Measurements from ENCODE around the gene ATP8B2. TPM values are rescaled to one million over a fixed set of nuclear protein-coding genes. Genes with fewer than 3 reads are reported as not detected.
A peak's percentile ranks its signal among the peaks of the same experiment; 100 is the strongest.
"Not testable (repeated sequence)": the region's sequence is repeated elsewhere in the genome, so short reads cannot be mapped to it uniquely, and the experiment has no call there.

Gene ATP8B2
- total RNA-seq, 1 donor from 2014 or later = 68.7 TPM

DNA sequence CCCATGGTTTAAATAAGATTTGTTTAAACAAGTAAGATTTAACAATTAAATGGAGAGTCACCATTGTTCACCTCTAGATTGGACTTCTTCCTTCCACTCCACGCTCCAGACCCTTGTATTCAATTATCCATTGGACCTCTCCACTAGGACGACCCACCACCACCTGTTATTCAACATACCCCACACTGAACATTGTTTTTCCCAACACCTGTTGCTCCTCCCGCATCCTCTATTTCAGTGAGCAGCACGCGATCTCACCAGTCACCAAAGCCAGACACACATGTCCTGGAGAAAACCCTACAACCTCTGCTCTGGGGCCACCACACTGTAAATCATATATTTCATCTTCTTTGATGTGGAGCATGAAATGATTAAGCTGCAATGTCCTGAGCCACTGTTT lies 28.6 kb downstream of the ATP8B2 start:
- TF ChIP-seq, protein P1, sequence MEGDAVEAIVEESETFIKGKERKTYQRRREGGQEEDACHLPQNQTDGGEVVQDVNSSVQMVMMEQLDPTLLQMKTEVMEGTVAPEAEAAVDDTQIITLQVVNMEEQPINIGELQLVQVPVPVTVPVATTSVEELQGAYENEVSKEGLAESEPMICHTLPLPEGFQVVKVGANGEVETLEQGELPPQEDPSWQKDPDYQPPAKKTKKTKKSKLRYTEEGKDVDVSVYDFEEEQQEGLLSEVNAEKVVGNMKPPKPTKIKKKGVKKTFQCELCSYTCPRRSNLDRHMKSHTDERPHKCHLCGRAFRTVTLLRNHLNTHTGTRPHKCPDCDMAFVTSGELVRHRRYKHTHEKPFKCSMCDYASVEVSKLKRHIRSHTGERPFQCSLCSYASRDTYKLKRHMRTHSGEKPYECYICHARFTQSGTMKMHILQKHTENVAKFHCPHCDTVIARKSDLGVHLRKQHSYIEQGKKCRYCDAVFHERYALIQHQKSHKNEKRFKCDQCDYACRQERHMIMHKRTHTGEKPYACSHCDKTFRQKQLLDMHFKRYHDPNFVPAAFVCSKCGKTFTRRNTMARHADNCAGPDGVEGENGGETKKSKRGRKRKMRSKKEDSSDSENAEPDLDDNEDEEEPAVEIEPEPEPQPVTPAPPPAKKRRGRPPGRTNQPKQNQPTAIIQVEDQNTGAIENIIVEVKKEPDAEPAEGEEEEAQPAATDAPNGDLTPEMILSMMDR (IDR thresholded peaks at IDR 0.05; ENCODE audit: partially characterized antibody, unreplicated experiment) = no peak
- Mint-ChIP-seq H3K27me3 (ENCODE audit: unreplicated experiment) (peaks cover 10% of the 10 kb centered on the region), H3K4me1 (ENCODE audit: low read depth, unreplicated experiment) (peaks cover 24% of the 10 kb centered on the region), H3K36me3 (ENCODE audit: unreplicated experiment) (no peaks in the 10 kb centered on the region), H3K9me3 (ENCODE audit: unreplicated experiment) (peaks cover 2% of the 10 kb centered on the region), H3K27ac (ENCODE audit: unreplicated experiment) (no peak overlapping the region), H3K4me3 (ENCODE audit: unreplicated experiment) (peak overlapping the region; percentile 93)
- no peak for DNase-seq

GRCh38 chr1:154358519-154358918 lies 33.2 kb downstream of the ATP8B2 start:
- Mint-ChIP-seq H3K4me3 (ENCODE audit: unreplicated experiment) (no peak overlapping the region), H3K36me3 (ENCODE audit: unreplicated experiment) (no peaks in the 10 kb centered on the region), H3K27me3 (ENCODE audit: unreplicated experiment) (peaks cover 5% of the 10 kb centered on the region), H3K27ac (ENCODE audit: unreplicated experiment) (no peak overlapping the region), H3K9me3 (ENCODE audit: unreplicated experiment) (peaks cover 4% of the 10 kb centered on the region), H3K4me1 (ENCODE audit: low read depth, unreplicated experiment) (peaks cover 5% of the 10 kb centered on the region)
- TF ChIP-seq, protein P1 (IDR thresholded peaks at IDR 0.05; ENCODE audit: partially characterized antibody, unreplicated experiment) = no peak
- no peak for DNase-seq

DNA sequence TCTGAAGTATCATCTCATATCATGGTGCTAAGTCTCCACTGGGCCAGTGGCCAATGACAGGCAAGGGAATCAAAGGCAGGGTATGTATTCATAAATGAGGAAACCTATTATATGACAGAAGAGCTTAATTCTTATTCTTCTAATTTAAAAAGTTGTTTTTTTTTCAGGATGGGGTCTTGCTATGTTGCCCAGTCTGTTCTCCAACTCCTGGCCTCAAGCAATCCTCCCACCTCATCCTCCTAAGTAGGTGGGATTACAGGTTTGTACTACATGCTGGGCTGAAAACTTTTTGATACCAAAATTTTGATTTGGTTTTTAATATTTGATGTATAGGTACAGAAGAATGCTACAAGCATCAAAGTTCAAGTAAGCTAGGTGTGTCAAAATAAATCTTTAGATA lies 35.0 kb downstream of the ATP8B2 start:
- no peak overlapping the region for H3K4me3 Mint-ChIP-seq (ENCODE audit: unreplicated experiment)
- no peak for DNase-seq
- no peaks in the 10 kb centered on the region for H3K36me3 Mint-ChIP-seq (ENCODE audit: unreplicated experiment)
- TF ChIP-seq, protein P1 (IDR thresholded peaks at IDR 0.05; ENCODE audit: partially characterized antibody, unreplicated experiment) = no peak
- H3K9me3 Mint-ChIP-seq (ENCODE audit: unreplicated experiment) = peaks cover 2% of the 10 kb centered on the region
- no peak overlapping the region for H3K27ac Mint-ChIP-seq (ENCODE audit: unreplicated experiment)
- no peaks in the 10 kb centered on the region for H3K27me3 Mint-ChIP-seq (ENCODE audit: unreplicated experiment)
- no peaks in the 10 kb centered on the region for H3K4me1 Mint-ChIP-seq (ENCODE audit: low read depth, unreplicated experiment)

DNA sequence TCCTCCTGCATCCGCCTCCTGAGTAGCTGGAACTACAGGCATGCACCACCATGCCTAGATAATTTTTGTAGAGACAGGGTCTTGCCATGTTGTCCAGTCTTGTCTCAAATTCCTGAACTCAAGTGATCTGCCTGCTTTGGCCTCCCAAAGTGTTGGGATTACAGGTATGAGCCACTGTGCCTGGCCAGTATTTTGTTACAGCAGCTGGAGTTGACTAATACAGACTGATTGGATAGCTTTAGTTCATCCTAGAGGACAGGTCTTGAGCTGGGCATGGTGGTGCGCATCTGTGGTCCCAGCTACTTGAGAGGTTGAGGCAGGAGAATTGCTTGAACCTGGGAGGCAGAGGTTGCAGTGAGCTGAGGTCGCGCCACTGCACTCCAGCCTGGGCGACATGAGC lies 35.6 kb downstream of the ATP8B2 start:
- not testable (repeated sequence) for H3K27ac Mint-ChIP-seq (ENCODE audit: unreplicated experiment); H3K4me1 Mint-ChIP-seq (ENCODE audit: low read depth, unreplicated experiment); H3K36me3 Mint-ChIP-seq (ENCODE audit: unreplicated experiment)

GRCh38 chr1:154361357-154361756 lies 36.0 kb downstream of the ATP8B2 start:
- Mint-ChIP-seq H3K4me3 (ENCODE audit: unreplicated experiment) (no peak overlapping the region), H3K4me1 (ENCODE audit: low read depth, unreplicated experiment) (no peaks in the 10 kb centered on the region), H3K9me3 (ENCODE audit: unreplicated experiment) (peaks cover 2% of the 10 kb centered on the region), H3K27ac (ENCODE audit: unreplicated experiment) (no peak overlapping the region), H3K27me3 (ENCODE audit: unreplicated experiment) (no peaks in the 10 kb centered on the region), H3K36me3 (ENCODE audit: unreplicated experiment) (no peaks in the 10 kb centered on the region)
- no peak for DNase-seq
- TF ChIP-seq, protein P1 (IDR thresholded peaks at IDR 0.05; ENCODE audit: partially characterized antibody, unreplicated experiment) = no peak

More for the DNA sequence above, 35.6 kb downstream of the ATP8B2 start:
- H3K9me3 Mint-ChIP-seq (ENCODE audit: unreplicated experiment); DNase-seq; H3K4me3 Mint-ChIP-seq (ENCODE audit: unreplicated experiment); H3K27me3 Mint-ChIP-seq (ENCODE audit: unreplicated experiment): not testable (repeated sequence)

DNA sequence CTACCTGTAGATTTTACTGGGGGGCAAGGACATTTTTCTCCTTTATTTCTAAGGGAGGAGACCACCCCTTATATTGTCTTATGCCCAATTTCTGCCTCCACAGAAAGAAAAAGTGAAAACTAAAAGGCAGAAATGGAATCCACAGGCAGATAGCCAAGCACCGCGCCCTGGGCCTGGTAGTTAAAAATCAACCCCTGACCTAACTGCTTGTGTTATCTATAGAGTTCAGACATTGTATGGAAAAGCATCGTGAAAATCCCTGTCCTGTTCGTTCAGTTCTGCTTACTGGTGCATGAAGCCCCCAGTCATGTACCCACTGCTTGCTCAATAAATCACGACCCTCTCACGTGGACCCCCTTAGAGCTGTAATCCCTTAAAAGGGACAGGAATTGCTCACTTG lies 46.1 kb downstream of the ATP8B2 start:
- Mint-ChIP-seq H3K27ac (ENCODE audit: unreplicated experiment) (no peak overlapping the region), H3K4me1 (ENCODE audit: low read depth, unreplicated experiment) (no peaks in the 10 kb centered on the region), H3K4me3 (ENCODE audit: unreplicated experiment) (no peak overlapping the region), H3K36me3 (ENCODE audit: unreplicated experiment) (no peaks in the 10 kb centered on the region), H3K9me3 (ENCODE audit: unreplicated experiment) (no peaks in the 10 kb centered on the region), H3K27me3 (ENCODE audit: unreplicated experiment) (peaks cover 2% of the 10 kb centered on the region)
- TF ChIP-seq, protein P1 (IDR thresholded peaks at IDR 0.05; ENCODE audit: partially characterized antibody, unreplicated experiment) = no peak
- no peak for DNase-seq

GRCh38 chr1:154373777-154374357 lies 48.5 kb downstream of the ATP8B2 start:
- H3K9me3 Mint-ChIP-seq (ENCODE audit: unreplicated experiment); H3K4me1 Mint-ChIP-seq (ENCODE audit: low read depth, unreplicated experiment); H3K36me3 Mint-ChIP-seq (ENCODE audit: unreplicated experiment); H3K27me3 Mint-ChIP-seq (ENCODE audit: unreplicated experiment); H3K4me3 Mint-ChIP-seq (ENCODE audit: unreplicated experiment); DNase-seq; H3K27ac Mint-ChIP-seq (ENCODE audit: unreplicated experiment): not testable (repeated sequence)
